Ovary (tissue), 3 donors: ENCODE results near the gene GBF1.

Source experiments
- EP300 ChIP-seq: sonication (generic); formaldehyde crosslinking; IDR thresholded peaks from one replicate; pipeline ENCODE4 v1.6.1; 2017; ENCODE audit warnings: antibody characterized with exemption
- POLR2A ChIP-seq: fragments of 450-650 bp; IDR thresholded peaks from one replicate; pipeline ENCODE4 v1.6.1; 2017; ENCODE audit warnings: antibody characterized with exemption, mild to moderate bottlenecking, moderate library complexity
- TF ChIP-seq, protein P1 (sequence below), 3 donors: fragments of 450-650 bp in 2 of 3; fragments of 200-600 bp in 1 of 3; IDR thresholded peaks; one replicate each; pipeline versions ENCODE4 v1.5.1 to v1.8.0; 2016 to 2022; ENCODE audit warnings: antibody characterized with exemption in 3 of 3, mild to moderate bottlenecking in 1 of 3
- donor health status: DM: no; HTN: no; CAD: no.

DNA sequence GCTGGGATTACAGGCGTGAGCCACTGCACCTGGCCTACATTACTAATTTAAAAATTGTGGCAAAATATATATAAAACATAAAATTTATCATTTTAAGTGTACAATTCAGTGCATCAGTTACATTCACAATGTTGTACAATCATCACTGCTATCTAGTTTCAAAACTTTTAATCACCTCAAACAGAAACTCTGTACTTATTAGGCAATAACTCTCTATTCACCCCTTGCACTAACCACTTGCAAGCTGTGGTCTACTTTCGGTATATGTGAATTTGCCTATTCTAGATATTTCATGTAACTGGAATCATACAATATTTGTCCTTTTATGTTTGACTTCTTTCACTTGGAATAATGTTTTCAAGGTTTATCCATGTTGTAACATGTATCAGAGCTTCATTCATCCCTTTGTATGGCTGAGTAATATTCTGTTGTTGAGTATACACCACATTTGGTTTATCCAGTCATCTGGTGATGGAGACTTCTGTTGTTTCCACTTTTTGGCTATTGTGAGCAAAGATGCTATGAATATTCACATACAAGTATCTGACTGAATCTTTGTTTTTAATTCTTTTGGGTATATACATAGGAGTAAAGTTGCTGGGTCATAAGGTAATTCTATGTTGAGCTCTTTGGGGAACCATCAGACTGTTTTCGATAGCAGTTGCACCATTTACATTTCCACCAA is 33.6 kb upstream of the GBF1 start:
- TF ChIP-seq POLR2A (no peak), EP300 (no peak)
- TF ChIP-seq, protein P1, sequence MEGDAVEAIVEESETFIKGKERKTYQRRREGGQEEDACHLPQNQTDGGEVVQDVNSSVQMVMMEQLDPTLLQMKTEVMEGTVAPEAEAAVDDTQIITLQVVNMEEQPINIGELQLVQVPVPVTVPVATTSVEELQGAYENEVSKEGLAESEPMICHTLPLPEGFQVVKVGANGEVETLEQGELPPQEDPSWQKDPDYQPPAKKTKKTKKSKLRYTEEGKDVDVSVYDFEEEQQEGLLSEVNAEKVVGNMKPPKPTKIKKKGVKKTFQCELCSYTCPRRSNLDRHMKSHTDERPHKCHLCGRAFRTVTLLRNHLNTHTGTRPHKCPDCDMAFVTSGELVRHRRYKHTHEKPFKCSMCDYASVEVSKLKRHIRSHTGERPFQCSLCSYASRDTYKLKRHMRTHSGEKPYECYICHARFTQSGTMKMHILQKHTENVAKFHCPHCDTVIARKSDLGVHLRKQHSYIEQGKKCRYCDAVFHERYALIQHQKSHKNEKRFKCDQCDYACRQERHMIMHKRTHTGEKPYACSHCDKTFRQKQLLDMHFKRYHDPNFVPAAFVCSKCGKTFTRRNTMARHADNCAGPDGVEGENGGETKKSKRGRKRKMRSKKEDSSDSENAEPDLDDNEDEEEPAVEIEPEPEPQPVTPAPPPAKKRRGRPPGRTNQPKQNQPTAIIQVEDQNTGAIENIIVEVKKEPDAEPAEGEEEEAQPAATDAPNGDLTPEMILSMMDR (IDR thresholded peaks at IDR 0.05), result no peak
